Liver (tissue), 9 donors: ENCODE data around the gene RHEX. TPM values are rescaled to one million over a fixed set of nuclear protein-coding genes. Genes with fewer than 3 reads are reported as not detected.

Experiments used
- DNase-seq: peaks from one replicate; pipeline ENCODE4 v3.0.0-alpha.2; 2017; ENCODE audit warnings: low spot score
- H3K27ac ChIP-seq, 2 donors: one replicate each; pipeline ENCODE4 v1.7.0; 2013; ENCODE audit warnings: inconsistent platforms in 2 of 2, low read length in 2 of 2, control low read depth in 1 of 2, low read depth in 1 of 2, mild to moderate bottlenecking in 1 of 2
- H3K27me3 ChIP-seq, 4 donors: one replicate each; pipeline versions ENCODE4 v1.6.1 to v1.7.0; 2013; ENCODE audit warnings: low read length in 3 of 4, inconsistent platforms in 1 of 4, mild to moderate bottlenecking in 1 of 4, moderate library complexity in 1 of 4; ENCODE audit not compliant: control insufficient read depth in 4 of 4, insufficient read depth in 4 of 4
- H3K36me3 ChIP-seq, 4 donors: one replicate each; pipeline versions ENCODE4 v1.6.1 to v1.7.0; 2013; ENCODE audit warnings: low read length in 3 of 4, mild to moderate bottlenecking in 3 of 4, low read depth in 1 of 4, moderate library complexity in 1 of 4; ENCODE audit not compliant: control insufficient read depth in 4 of 4, insufficient read depth in 3 of 4
- H3K4me1 ChIP-seq, 4 donors: one replicate each; pipeline versions ENCODE4 v1.6.1 to v1.7.0; 2013; ENCODE audit warnings: low read length in 3 of 4, mild to moderate bottlenecking in 3 of 4, moderate library complexity in 1 of 4; ENCODE audit not compliant: control insufficient read depth in 4 of 4, insufficient read depth in 4 of 4
- H3K4me3 ChIP-seq, 3 donors: one replicate each; pipeline versions ENCODE4 v1.6.1 to v1.7.0; 2013; ENCODE audit warnings: low read length in 3 of 3, control low read depth in 1 of 3, low read depth in 1 of 3, mild to moderate bottlenecking in 1 of 3
- H3K9ac ChIP-seq, 2 donors: one replicate each; pipeline ENCODE4 v1.7.0; 2013; ENCODE audit warnings: low read length in 2 of 2, mild to moderate bottlenecking in 2 of 2, moderate library complexity in 2 of 2, control low read depth in 1 of 2, low read depth in 1 of 2
- H3K9me3 ChIP-seq, 4 donors: one replicate each; pipeline versions ENCODE4 v1.6.1 to v1.7.0; 2013; ENCODE audit warnings: low read length in 3 of 4; ENCODE audit not compliant: control insufficient read depth in 4 of 4
- ATF3 ChIP-seq: IDR thresholded peaks from 2 replicates; pipeline ENCODE4 v1.6.1; 2016; ENCODE audit warnings: antibody characterized with exemption
- EGR1 ChIP-seq, 2 donors: IDR thresholded peaks; 2 replicates each; pipeline ENCODE4 v1.6.1; 2016 to 2018; ENCODE audit warnings: antibody characterized with exemption in 2 of 2, low read depth in 2 of 2
- FOXA1 ChIP-seq: IDR thresholded peaks from 2 replicates; pipeline ENCODE4 v1.6.1; 2016; ENCODE audit warnings: antibody characterized with exemption
- HNF4A ChIP-seq, 2 donors: conservative IDR thresholded peaks; 2 replicates each; pipeline ENCODE4 v1.6.1; 2016; ENCODE audit warnings: antibody characterized with exemption in 2 of 2, mild to moderate bottlenecking in 2 of 2
- HNF4G ChIP-seq: IDR thresholded peaks from 2 replicates; pipeline ENCODE4 v1.6.1; 2016; ENCODE audit warnings: antibody characterized with exemption
- JUND ChIP-seq, 2 donors: IDR thresholded peaks; 2 replicates each; pipeline ENCODE4 v1.6.1; 2016; ENCODE audit warnings: antibody characterized with exemption in 2 of 2
- MAX ChIP-seq: IDR thresholded peaks from 2 replicates; pipeline ENCODE4 v1.6.1; 2016; ENCODE audit warnings: antibody characterized with exemption
- NR2F2 ChIP-seq: IDR thresholded peaks from 2 replicates; pipeline ENCODE4 v1.6.1; 2016; ENCODE audit warnings: antibody characterized with exemption
- RAD21 ChIP-seq, 2 donors: IDR thresholded peaks; 2 replicates each; pipeline ENCODE4 v1.6.1; 2016; ENCODE audit warnings: antibody characterized with exemption in 2 of 2, mild to moderate bottlenecking in 2 of 2
- RXRA ChIP-seq, 2 donors: IDR thresholded peaks; 2 replicates each; pipeline ENCODE4 v1.6.1; 2017 to 2018; ENCODE audit warnings: antibody characterized with exemption in 2 of 2, mild to moderate bottlenecking in 1 of 2
- SP1 ChIP-seq: IDR thresholded peaks from 2 replicates; pipeline ENCODE4 v1.6.1; 2018; ENCODE audit warnings: antibody characterized with exemption, mild to moderate bottlenecking
- TAF1 ChIP-seq: conservative IDR thresholded peaks from 2 replicates; pipeline ENCODE4 v1.6.1; 2016; ENCODE audit warnings: antibody characterized with exemption, mild to moderate bottlenecking
- YY1 ChIP-seq: IDR thresholded peaks from 2 replicates; pipeline ENCODE4 v1.6.1; 2016; ENCODE audit warnings: antibody characterized with exemption, mild to moderate bottlenecking
- WGBS: extraction: QIAGEN DNeasy Blood & Tissue Kit; methylation state at CpG from one replicate; pipeline ENCODE4 v1.1.7; 2013; 5-methylcytosine and 5-hydroxymethylcytosine counted together
- polyA plus RNA-seq, 2 donors: library from polyadenylated mRNA; stranded (reverse) in 1 of 2; unstranded in 1 of 2; fragments of 200-250 nt in 1 of 2; fragments of >200 nt in 1 of 2; fragmentation: Nextera tagmentation in 1 of 2; extraction: Ambion mirVana in 1 of 2; gene quantifications; one replicate each; pipeline versions ENCODE4 v1.2.1 to v1.2.3, GENCODE V29; 2013 to 2015
- total RNA-seq, 2 donors: library from RNA; depleted of rRNA; stranded (reverse); fragments of >200 nt; gene quantifications; one replicate each; pipeline ENCODE4 v1.2.3, GENCODE V29; 2014
- TF ChIP-seq, protein P1 (sequence below): fragments of 150-350 bp; IDR thresholded peaks from 2 replicates; pipeline ENCODE4 v1.5.1; 2017; ENCODE audit warnings: improper control_type of control experiment, low read depth, low read length; ENCODE audit not compliant: missing input control
- TF ChIP-seq, protein P2 (sequence below): IDR thresholded peaks from 2 replicates; pipeline ENCODE4 v1.6.1; 2016; ENCODE audit warnings: antibody characterized with exemption
- donor health status: healthy.
- donor health status: healthy.
- donor health status: healthy.
- donor health status: healthy.
- donor health status: healthy.

The RHEX gene
- total and polyA plus RNA-seq, 4 donors = 0.15 to 2.8 (median 0.47) TPM

GRCh38 chr1:206065547-206066145 lies 12.7 kb downstream of the RHEX start:
- no peak for TF ChIP-seq RXRA (IDR thresholded peaks at IDR 0.05)
- no peak for TF ChIP-seq TAF1
- TF ChIP-seq EGR1 (IDR thresholded peaks at IDR 0.05; ENCODE audit: low read depth in 2 of 2) = no peak
- no peak for TF ChIP-seq SP1
- Histone ChIP-seq H3K9ac (no peak overlapping the region), H3K36me3 (peaks cover 0 to 2% (median 0%) of the 10 kb centered on the region in 4 donors), H3K4me1 (peaks cover 0 to 18% (median 13%) of the 10 kb centered on the region in 4 donors), H3K9me3 (no peaks in the 10 kb centered on the region), H3K4me3 (no peak overlapping the region), H3K27me3 (no peaks in the 10 kb centered on the region), H3K27ac (no peak overlapping the region)
- DNase-seq = no peak
- WGBS = 92% methylated on average over 4 of the region's 4 CpGs

DNA sequence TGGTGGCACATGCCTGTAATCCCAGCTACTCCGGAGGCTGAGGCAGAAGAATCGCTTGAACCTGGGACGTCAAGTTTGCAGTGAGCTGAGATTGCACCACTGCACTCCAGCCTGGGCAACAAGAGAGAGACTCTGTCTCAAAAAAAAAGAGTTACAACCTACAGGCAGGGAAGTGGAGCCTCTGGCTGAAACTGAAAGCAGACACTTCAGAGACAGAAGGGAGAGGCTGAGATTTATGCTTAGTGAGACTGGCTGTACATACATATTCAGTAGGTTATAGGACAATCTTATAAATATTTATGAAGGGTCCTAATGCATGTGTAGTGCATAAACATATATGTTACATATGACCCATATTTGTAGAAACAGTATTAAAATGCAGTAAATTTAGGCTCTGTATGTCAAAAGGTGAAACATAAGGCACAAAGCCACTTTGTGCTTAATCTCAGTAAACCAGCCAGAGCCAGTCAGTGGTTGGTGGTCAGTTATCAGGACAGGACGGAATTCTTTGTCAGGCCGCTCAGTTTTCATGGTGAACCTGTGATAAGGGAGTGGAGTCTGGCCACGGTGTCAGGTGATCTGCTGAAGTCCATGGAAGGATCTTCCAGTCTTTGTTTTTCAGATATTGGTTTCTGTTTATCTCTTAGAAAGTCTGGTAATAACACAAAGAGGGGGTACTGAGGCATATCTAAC lies 13.7 kb downstream of the RHEX start:
- Histone ChIP-seq H3K4me1 (peaks cover 0 to 18% (median 13%) of the 10 kb centered on the region in 4 donors), H3K27ac (peak overlapping the region in 1 of 2 donors; percentile 80), H3K4me3 (no peak overlapping the region), H3K9ac (no peak overlapping the region), H3K36me3 (peaks cover 0 to 2% (median 0%) of the 10 kb centered on the region in 4 donors), H3K27me3 (no peaks in the 10 kb centered on the region), H3K9me3 (no peaks in the 10 kb centered on the region)
- DNase-seq = no peak
- WGBS = 59% methylated on average over 6 of the region's 6 CpGs
- TF ChIP-seq, protein P1, sequence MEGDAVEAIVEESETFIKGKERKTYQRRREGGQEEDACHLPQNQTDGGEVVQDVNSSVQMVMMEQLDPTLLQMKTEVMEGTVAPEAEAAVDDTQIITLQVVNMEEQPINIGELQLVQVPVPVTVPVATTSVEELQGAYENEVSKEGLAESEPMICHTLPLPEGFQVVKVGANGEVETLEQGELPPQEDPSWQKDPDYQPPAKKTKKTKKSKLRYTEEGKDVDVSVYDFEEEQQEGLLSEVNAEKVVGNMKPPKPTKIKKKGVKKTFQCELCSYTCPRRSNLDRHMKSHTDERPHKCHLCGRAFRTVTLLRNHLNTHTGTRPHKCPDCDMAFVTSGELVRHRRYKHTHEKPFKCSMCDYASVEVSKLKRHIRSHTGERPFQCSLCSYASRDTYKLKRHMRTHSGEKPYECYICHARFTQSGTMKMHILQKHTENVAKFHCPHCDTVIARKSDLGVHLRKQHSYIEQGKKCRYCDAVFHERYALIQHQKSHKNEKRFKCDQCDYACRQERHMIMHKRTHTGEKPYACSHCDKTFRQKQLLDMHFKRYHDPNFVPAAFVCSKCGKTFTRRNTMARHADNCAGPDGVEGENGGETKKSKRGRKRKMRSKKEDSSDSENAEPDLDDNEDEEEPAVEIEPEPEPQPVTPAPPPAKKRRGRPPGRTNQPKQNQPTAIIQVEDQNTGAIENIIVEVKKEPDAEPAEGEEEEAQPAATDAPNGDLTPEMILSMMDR = no peak
- no peak for TF ChIP-seq SP1
- no peak for TF ChIP-seq RXRA (IDR thresholded peaks at IDR 0.05)
- no peak for TF ChIP-seq NR2F2

- Histone ChIP-seq H3K9me3 (no peaks in the 10 kb centered on the region), H3K9ac (no peak overlapping the region), H3K4me3 (peak overlapping the region in 1 of 3 donors; percentile 27), H3K27me3 (no peaks in the 10 kb centered on the region), H3K4me1 (peaks cover 0 to 18% (median 13%) of the 10 kb centered on the region in 4 donors), H3K36me3 (peaks cover 0 to 2% (median 0%) of the 10 kb centered on the region in 4 donors), H3K27ac (peak overlapping the region in 1 of 2 donors; percentile 80)
- DNase-seq = no peak
- 34% methylated on average over 8 of the region's 8 CpGs for WGBS
- TF ChIP-seq HNF4A (conservative IDR thresholded peaks at IDR 0.05) (peak in 1 of 2 donors; percentile 42), SP1 (peak; percentile 18), FOXA1 (no peak), MAX (no peak), HNF4G (no peak), YY1 (no peak), RAD21 (IDR thresholded peaks at IDR 0.05) (no peak), NR2F2 (no peak), ATF3 (no peak), JUND (IDR thresholded peaks at IDR 0.05) (peak in 1 of 2 donors; percentile 47), RXRA (IDR thresholded peaks at IDR 0.05) (peak; percentile 26 to 59), TAF1 (no peak), EGR1 (IDR thresholded peaks at IDR 0.05; ENCODE audit: low read depth in 2 of 2) (peak in 1 of 2 donors; percentile 22)
- TF ChIP-seq, protein P1 = peak; percentile 37
- TF ChIP-seq, protein P2, sequence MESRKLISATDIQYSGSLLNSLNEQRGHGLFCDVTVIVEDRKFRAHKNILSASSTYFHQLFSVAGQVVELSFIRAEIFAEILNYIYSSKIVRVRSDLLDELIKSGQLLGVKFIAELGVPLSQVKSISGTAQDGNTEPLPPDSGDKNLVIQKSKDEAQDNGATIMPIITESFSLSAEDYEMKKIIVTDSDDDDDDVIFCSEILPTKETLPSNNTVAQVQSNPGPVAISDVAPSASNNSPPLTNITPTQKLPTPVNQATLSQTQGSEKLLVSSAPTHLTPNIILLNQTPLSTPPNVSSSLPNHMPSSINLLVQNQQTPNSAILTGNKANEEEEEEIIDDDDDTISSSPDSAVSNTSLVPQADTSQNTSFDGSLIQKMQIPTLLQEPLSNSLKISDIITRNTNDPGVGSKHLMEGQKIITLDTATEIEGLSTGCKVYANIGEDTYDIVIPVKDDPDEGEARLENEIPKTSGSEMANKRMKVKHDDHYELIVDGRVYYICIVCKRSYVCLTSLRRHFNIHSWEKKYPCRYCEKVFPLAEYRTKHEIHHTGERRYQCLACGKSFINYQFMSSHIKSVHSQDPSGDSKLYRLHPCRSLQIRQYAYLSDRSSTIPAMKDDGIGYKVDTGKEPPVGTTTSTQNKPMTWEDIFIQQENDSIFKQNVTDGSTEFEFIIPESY = no peak
These were observed 14.7 kb downstream of the RHEX start for GRCh38 chr1:206067486-206068227.
